Measurements from ENCODE around the gene NUCB1.
"Not testable (repeated sequence)": the region's sequence is repeated elsewhere in the genome, so short reads cannot be mapped to it uniquely, and the experiment has no call there.

NUCB1 gene

DNA sequence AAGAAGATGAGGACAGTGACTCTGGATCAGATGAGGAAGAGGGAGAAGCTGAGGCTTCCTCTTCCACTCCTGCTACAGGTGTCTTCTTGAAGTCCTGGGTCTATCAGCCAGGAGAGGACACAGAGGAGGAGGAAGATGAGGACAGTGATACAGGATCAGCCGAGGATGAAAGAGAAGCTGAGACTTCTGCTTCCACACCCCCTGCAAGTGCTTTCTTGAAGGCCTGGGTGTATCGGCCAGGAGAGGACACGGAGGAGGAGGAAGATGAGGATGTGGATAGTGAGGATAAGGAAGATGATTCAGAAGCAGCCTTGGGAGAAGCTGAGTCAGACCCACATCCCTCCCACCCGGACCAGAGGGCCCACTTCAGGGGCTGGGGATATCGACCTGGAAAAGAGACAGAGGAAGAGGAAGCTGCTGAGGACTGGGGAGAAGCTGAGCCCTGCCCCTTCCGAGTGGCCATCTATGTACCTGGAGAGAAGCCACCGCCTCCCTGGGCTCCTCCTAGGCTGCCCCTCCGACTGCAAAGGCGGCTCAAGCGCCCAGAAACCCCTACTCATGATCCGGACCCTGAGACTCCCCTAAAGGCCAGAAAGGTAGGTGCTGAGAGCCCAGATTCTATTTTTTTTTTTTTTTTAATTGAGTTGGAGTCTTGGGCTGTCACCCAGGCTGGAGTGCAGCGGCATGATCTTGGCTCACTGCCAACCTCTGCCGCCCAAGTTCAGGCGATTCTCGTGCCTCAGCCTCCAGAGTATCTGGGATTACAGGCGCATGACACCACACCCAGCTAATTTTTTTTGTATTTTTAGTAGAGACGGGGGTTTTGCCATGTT is 25.6 kb upstream of the NUCB1 start:
- no peak for DNase-seq

DNA sequence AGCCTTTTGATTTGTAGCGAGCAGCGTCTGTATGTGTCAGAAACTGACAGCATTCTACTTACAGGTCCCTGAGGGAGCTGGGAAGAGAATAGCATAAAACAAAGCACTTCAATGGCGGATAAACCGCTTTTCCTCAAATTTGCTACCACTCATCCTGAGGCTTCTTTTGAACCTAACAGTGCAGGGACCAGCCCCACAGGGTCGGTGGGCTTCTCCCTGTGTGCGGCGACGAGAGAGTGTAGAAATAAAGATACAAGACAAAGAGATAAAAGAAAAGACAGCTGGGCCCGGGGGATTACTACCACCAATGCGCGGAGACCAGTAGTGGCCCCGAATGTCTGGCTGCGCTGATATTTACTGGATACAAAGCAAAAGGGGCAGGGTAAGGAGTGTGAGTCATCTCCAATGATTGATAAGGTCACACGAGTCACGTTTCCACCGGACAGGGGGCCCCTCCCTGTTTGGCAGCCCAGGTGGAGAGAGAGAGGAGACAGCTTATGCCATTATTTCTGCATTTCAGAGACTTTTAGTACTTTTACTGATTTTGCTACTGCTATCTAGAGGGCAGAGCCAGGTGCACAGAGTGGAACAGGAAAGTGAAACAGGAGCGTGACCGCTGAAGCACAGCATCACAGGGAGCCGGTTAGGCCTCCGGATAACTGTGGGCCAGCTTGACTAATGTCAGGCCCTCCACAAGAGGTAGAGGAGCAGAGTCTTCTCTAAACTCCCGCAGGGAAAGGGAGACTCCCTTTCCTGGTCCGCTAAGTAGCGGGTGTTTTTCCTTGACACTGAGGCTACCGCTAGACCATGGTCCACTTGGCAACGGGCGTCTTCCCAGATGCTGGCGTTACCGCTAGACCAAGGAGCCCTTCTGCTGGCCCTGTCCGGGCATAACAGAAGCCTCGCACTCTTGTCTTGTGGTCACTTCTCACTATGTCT is 23.8 kb upstream of the NUCB1 start:
- peak; percentile 63 for DNase-seq

DNA sequence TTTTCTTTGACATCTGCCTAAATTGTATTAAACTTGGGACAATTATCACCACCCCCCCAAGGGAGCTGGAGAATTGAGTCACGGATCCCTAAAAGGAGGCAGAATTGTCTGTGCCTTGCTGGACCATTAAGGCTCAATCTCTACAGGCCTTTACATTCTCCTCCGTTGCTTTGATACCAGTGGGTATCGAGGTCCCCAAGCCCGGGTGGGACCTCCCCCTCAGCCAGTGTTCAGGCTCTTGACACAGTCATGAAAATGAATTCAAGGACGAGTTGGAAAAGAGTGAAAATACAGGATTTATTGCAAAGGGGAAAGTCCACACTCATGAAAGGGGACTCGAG is 22.3 kb upstream of the NUCB1 start:
- DNase-seq = no peak

- no peak for DNase-seq
Measured at GRCh38 chr19:48878196-48879024, 21.7 kb upstream of the NUCB1 start.

DNA sequence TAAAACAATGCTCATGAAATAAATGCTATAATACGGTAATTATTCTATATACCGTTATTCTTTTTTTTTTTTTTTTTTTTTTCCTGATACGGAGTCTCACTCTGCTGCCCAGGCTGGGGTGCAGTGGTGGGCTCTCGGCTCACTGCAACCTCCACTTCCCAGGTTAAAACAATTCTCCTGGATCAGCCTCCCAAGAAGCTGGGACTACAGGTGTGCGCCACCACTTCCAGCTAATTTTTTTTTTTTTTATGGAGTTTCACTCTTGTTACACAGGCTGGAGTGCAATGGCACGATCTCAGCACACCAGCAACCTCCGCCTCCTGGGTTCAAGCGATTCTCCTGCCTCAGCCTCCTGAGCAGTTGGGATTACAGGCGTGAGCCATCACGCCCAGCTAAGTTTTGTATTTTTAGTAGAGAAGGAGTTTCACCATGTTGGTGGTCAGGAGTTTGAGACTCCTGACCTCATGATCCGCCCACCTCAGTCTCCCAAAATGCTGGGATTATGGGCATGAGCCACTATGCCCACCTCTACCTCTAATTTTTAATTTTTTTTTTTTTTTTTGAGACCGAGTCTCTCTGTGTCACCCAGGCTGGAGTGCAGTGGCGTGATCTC is 21.0 kb upstream of the NUCB1 start:
- no peak for DNase-seq

DNA sequence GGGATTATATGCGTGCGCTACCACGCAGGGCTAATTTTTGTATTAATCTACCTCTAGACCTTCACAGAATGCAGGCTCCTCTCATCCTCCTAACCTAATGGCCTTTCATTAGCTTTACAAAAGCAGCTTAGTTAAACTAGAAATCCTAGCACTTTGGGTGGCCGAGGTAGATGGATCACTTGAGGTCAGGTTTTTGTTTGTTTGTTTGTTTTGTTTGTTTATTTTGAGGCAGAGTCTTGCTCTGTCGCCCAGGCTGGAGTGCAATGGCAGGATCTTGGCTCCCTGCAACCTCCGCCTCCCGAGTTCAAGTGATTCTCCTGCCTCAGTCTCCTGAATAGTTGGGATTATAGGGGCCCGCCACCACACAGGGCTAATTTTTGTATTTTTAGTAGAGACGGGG is 20.4 kb upstream of the NUCB1 start:
- DNase-seq = not testable (repeated sequence)

GRCh38 chr19:48881741-48882657 is 18.1 kb upstream of the NUCB1 start:
- no peak for DNase-seq

DNA sequence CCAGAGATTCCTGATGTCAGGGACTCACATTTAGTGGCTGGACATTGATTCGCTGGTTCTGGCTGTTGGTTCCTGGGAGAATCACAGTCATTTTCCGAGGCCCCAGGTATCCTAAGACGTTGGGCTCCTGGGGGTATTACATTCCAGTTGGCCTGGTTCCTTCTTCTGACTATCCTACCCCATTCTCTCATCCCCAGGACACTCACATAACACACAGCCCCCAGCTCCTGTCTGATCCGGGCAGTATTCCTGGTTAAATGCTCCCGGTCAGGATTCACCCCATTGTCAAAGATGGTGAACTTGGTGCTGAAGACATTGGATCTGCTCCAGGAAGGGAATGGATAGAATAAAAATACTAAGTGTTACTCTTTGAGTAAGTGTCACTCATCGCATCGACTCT is 16.4 kb upstream of the NUCB1 start:
- no peak for DNase-seq

GRCh38 chr19:48887861-48888612 is 12.1 kb upstream of the NUCB1 start:
- DNase-seq = no peak

GRCh38 chr19:48889496-48889895 is 10.6 kb upstream of the NUCB1 start:
- DNase-seq = not testable (repeated sequence)

DNA sequence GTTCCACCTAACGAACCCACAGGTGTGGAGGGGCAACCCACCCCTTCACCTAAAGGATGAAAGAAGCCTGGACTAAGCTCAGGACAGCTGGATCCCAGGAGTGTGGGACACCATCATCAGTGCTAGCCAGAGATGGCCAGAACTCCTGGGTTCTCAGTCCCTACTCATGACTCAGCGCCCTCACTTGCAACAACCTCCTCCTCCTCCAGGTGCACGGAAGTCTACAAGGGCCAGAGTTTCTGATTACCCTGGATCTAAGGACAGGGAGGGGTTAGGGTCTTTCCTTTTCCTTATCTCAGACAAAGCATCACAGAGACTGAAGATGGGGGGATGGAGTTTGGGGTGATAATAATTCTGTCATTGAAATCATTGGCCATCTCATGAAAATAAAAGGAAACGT is 9.6 kb upstream of the NUCB1 start:
- no peak for DNase-seq

- no peak for DNase-seq
Measured at GRCh38 chr19:48895226-48895625, 4.9 kb upstream of the NUCB1 start.

DNA sequence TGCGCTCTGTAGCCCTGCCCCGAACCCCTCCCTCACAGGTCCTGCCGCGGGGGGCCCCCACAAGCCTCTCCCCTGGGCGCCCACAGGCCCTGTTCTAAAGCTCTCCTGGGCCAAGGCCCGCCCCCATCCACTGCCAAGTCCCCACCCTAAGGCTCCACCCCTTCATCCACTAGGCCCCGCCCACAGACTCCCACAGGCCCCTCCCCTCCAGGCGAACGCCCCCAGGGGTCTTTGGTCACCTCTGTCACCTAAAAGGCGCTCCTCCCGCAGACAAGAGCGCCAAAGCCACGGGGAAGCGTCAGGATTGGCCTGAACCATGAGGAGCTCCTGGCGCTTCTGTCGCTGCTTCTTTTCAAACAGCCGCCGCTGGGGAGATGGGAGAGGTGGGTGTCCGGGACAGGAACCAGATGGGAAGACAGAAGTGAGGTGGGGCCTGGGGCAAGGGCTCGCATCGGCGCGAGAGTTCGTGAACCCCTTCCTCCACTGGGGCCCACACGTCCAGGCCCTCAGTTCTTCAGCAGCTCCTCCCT is 3.9 kb upstream of the NUCB1 start:
- no peak for DNase-seq

GRCh38 chr19:48897181-48897580 is 2.9 kb upstream of the NUCB1 start:
- no peak for DNase-seq

- not testable (repeated sequence) for DNase-seq
Measured at GRCh38 chr19:48899386-48899749, 744 bp upstream of the NUCB1 start.

DNA sequence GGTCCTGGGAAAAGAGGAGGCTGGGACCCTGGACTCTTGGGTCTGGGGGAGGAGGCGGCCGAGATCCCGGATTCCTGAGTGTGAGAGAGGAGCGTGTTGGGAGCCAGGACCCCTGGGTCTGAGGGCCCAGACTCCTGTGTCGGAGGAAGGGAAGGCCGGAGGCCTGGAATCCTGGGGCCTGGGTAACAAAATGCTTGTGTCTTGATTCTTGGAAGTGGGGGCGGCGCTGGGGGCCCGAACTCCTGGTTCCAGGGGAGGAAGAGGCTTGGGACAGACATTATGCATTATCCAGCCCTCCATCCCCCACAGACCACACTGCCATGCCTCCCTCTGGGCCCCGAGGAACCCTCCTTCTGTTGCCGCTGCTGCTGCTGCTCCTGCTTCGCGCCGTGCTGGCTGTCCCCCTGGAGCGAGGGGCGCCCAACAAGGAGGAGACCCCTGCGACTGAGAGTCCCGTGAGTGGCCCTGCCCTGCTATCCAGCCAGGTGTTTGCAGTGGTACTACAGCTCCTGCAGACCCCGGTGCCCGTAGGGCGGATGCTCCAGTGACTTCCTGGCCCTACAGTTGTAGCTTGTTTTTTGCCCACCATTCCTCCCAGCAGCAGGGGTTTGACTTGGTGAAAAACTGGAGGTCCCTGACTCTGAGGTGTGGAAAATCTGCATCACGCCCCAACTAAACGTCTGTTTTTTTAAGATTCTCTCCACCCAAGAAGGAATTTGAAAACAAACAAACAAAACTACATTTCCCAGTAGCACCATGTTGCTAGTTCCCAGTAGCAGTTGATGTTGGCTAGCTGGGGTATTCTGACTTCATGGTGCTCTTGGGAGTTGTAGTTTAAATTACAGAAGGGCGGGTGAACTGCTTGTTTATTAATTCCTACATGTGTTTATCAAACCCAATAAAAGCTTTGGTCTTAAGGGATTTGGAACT is 630 bp downstream of the NUCB1 start:
- peak; percentile 45 for DNase-seq

GRCh38 chr19:48902291-48902690 is 2.2 kb downstream of the NUCB1 start:
- not testable (repeated sequence) for DNase-seq

DNA sequence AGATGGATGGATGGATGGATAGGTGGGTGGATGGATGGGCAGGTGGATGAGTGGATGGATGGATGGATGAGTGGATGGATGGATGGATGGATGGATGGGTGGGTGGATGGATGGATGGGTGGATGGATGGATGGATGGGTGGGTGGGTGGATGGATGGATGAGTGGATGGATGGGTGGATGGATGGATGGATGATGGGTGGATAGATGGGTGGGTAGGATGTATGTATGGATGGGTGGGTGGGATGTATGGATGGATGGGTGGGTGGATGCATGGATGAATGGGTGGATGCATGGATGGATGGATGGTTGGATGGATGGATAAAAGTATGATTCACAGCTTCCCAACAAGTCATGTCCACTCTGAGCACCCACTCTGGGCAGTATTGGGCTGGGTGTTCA is 3.7 kb downstream of the NUCB1 start:
- not testable (repeated sequence) for DNase-seq

- DNase-seq = no peak
Measured at GRCh38 chr19:48905664-48906063, 5.6 kb downstream of the NUCB1 start.

Data from CD4-positive, alpha-beta T cell treated with Interleukin-4 for 4 hours (primary cell).